ENCODE results near the gene ZNF32. TPM values are rescaled to one million over a fixed set of nuclear protein-coding genes. Genes with fewer than 3 reads are reported as not detected.

The ZNF32 gene
- polyA plus RNA-seq, 4 donors = 56.6 to 74.2 (median 69.1) TPM

DNA sequence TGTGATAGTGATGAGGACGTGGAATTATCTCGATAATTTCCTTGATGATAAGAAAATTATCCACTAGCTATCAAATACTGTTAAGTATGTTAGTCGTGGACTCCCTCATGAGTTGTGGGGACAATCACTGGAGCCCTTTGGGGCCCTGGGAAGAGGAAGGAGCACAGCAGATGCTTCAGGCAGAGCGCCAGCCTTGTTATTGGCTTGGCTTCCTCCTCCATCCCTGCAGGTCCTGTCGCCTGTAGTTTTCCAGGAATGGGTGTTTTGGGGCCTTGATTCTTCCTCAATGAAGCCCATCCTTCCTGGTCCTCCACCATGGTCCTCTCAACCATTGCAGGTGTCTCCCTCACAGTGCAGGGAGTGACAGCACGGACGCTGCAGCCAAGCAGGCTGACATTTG, 32.5 kb upstream of the ZNF32 start:
- DNase-seq (ENCODE audit: low read depth in 4 of 4, low spot score in 3 of 4) = no peak

DNA sequence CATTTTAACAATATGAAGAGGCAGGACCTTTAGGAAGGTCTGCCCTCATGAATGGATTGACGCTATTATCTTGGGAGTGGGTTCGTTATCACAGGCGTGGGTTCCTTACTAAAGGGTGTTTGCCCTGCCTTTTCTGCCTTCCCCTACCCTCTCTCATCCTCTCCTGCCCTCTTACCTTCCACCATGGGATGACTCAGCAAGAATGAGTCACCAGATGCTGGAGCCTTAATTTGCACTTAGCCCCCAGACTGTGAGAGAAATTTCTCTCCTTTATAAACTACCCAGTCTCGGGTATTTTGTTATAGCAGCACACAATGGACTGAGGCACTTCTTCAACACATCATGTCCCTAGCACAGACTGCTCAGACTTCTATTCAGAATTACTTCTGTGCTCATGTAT, 31.4 kb upstream of the ZNF32 start:
- no peak for DNase-seq (ENCODE audit: low read depth in 4 of 4, low spot score in 3 of 4)

DNA sequence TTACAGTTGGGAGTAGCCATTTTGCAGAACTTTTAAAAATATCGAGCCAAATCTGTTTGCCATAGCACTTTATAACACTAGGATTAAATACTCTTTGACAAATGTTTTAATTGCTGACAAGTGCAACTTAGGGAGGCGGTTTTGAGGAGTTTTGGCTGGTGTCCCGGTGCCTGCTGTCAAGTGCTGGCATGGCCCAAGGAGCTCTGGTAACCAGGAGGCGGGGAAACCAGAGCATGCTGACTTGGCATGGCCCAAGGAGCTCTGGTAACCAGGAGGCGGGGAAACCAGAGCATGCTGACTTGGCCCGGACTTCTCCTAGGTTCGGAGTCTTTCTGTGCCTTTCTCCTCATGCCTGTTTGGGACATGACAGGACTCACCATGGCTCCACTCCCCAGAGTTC, 30.8 kb upstream of the ZNF32 start:
- DNase-seq (ENCODE audit: low read depth in 4 of 4, low spot score in 3 of 4) = no peak

DNA sequence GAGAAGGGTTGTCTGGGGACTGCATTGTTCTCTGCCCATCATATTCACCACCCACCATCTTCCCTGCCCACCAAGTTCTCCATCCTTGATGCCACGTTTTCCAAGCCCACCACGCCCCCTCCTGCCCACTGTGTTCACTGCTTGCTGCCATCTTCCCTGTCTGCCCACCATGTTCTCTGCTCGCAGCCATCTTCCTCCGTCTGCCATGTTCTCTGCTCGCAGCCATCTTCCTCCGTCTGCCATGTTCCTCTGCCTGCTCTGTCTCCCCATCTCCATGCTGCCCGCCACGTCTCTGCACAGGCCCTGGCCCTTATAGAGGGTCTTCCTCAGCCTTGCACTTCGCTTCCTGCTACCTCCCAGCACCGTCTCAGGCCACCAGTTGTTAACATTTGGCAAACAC, 30.0 kb upstream of the ZNF32 start:
- DNase-seq (ENCODE audit: low read depth in 4 of 4, low spot score in 3 of 4) = no peak

GRCh38 chr10:43676901-43677300, 28.2 kb upstream of the ZNF32 start:
- no peak for DNase-seq (ENCODE audit: low read depth in 4 of 4, low spot score in 3 of 4)

- DNase-seq (ENCODE audit: low read depth in 4 of 4, low spot score in 3 of 4) = no peak
Measured at GRCh38 chr10:43676331-43676730, 27.6 kb upstream of the ZNF32 start.

GRCh38 chr10:43674553-43675210, 26.0 kb upstream of the ZNF32 start:
- no peak for DNase-seq (ENCODE audit: low read depth in 4 of 4, low spot score in 3 of 4)

GRCh38 chr10:43673471-43673870, 24.8 kb upstream of the ZNF32 start:
- DNase-seq (ENCODE audit: low read depth in 4 of 4, low spot score in 3 of 4) = no peak

GRCh38 chr10:43671659-43672531, 23.2 kb upstream of the ZNF32 start:
- peak in 2 of 4 donors; percentile 66 to 78 for DNase-seq (ENCODE audit: low read depth in 4 of 4, low spot score in 3 of 4)

DNA sequence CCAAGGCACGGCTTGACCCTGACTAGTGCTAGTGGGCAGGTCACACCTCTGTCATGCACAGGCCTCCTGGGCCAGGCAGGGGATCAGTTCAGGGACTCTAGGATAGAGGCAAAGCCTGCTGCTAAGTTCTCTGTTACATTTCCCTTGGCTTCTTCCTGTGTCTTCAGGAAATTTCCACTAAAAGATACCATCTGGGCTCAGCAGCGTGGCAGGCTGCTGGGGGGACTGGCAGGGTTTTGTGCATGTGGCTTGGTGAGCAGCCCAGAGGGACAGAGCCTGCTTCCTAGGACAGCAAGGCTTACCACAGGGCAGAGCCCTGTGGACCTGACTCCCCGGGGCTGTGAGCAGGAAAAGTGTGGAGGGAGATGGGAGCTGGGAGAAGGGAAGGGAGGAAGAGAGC, 20.7 kb upstream of the ZNF32 start:
- DNase-seq (ENCODE audit: low read depth in 4 of 4, low spot score in 3 of 4) = no peak

DNA sequence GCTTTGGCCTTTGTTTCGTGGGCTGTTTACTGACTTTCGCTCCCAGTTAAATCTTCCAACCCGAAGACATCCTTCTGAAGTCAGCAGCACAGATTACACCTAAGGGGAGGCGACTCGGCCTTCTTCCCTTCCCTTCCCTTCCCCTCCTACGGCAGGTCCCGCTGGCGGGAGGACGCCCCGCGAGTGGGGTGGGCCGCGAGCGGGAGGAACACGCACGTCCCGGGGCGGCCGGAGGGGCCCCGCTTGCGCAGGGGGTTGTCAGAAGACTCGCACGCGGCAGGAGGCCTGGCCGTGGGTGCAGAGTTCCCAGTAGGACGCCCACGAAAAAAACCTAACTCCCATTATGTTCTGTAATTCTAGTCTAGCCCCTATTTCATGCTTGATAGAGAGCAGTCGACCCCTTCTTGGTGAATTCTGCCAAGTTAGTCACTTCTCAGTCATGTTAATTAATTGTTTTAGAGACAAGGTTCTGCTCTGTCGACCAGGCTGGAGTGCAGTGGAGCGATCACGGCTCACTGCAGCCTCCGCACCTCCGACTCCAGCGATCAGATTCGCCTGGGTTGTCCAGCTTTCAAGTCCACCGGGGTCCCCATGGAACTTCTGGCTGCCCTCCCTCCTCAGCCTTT, 19.2 kb upstream of the ZNF32 start:
- DNase-seq (ENCODE audit: low read depth in 4 of 4, low spot score in 3 of 4) = no peak

DNA sequence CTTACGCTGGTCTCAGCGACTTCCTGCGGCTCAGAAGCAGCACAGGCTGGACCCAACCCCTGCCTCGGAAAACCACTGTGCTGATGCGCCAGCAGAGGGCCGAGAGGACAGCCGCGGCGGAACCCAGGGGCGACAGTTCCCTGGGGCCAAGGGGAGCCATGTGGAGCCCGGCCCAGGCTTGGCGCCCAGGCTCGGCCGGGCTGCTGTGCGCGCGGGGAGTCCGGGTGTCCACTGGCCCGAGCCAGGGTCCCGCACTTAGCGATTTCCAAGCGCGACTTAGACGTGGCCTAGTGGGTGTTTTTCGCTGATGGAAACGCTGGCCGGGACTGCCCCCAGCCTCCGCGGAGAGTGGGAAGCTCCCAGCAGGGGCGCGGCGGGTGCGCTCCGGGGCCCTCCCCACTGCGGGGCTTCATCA, 18.6 kb upstream of the ZNF32 start:
- DNase-seq (ENCODE audit: low read depth in 4 of 4, low spot score in 3 of 4) = no peak

- DNase-seq (ENCODE audit: low read depth in 4 of 4, low spot score in 3 of 4) = no peak
Measured at GRCh38 chr10:43666552-43666951, 17.9 kb upstream of the ZNF32 start.

DNA sequence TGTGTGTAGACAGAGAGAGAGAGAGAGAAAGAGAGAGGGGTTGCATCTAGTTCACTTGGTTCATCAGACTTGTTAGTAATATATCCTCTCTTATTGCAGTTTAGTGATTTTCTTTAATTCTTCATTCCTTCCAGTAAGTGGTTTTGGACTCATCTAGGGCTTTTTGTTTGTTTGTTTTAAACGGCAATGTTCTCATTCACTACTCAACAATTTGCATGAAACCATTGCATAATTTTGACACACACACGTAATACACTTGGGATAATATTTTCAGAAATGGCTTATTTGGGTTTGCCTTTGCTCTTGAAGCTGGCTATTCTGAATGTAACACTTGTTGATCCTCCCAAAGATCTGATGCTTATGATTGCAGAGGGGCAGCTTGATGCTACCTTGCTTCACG, 16.4 kb upstream of the ZNF32 start:
- no peak for DNase-seq (ENCODE audit: low read depth in 4 of 4, low spot score in 3 of 4)

DNA sequence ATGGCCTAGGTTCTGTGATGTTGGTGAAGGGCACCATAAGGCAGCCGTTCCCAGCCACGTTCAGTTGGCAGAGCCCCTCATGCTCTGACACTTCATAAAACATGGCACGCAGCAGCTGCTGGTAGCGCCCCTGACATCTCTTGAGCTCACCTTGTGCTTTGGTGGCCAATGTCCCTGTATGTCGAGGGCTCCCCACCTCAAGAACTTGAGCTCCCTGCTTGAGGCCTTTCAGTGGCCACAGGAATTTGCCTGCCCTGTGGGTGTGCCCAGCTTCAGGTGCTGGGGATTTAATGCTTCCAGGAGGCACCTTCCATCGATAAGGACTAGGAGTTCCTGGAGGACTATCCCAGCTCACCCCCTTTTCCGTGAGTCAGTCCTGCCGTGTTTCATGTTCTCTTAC, 9.5 kb upstream of the ZNF32 start:
- DNase-seq (ENCODE audit: low read depth in 4 of 4, low spot score in 3 of 4) = no peak

GRCh38 chr10:43655311-43655710, 6.6 kb upstream of the ZNF32 start:
- DNase-seq (ENCODE audit: low read depth in 4 of 4, low spot score in 3 of 4) = no peak

DNA sequence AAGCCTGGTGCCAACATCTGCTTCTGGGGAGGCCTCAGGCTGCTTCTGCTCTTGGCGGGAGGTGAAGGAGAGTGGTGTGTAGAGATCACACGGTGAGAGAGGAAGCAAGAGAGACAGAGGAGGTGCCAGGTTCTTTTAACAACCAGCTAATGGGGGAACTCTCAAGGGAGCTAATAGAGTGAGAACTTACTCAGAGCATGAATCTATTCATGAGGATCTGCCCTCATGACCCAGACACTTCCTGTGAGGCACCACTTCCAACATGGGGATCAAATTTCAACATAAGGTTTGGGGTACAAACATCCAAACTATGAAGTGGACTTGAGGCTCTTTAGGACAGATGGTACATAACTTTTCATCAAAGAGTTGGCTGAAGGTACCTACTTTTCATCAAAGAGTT, 5.1 kb upstream of the ZNF32 start:
- DNase-seq (ENCODE audit: low read depth in 4 of 4, low spot score in 3 of 4) = no peak

DNA sequence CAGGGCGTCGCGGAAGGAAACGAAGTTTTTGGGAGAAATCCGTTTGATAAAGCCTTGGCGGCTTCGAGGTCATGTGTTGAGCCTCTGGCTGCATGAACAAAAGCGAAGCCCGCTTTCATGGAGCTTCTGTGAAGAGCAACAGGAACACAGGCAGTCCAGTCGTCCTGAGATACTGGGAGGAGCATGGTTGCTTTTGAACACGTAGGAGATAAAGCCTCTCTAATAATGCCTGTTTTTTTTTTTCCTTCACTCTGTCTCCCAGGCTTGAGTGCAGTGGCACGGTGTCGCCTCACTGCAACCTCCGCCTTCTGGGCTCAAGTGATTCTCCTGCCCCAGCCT, 473 bp upstream of the ZNF32 start:
- DNase-seq (ENCODE audit: low read depth in 4 of 4, low spot score in 3 of 4) = no peak

DNA sequence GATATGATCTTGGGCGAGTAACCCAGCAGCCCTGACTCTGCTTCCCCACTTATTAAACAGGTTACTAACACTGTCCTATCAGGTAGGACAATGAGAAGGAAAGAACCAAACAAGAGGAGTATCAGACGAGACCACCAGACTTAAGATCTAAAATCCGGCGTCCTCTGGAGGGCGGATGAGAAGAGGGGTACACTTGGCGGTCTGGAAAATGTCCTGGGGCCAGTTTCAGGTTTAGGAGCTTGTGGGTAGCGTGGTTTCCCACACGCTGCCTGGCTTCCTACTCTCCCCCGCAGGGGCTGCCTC, 635 bp downstream of the ZNF32 start:
- DNase-seq (ENCODE audit: low read depth in 4 of 4, low spot score in 3 of 4) = no peak

GRCh38 chr10:43647576-43647975, 1.1 kb downstream of the ZNF32 start:
- DNase-seq (ENCODE audit: low read depth in 4 of 4, low spot score in 3 of 4) = no peak

DNA sequence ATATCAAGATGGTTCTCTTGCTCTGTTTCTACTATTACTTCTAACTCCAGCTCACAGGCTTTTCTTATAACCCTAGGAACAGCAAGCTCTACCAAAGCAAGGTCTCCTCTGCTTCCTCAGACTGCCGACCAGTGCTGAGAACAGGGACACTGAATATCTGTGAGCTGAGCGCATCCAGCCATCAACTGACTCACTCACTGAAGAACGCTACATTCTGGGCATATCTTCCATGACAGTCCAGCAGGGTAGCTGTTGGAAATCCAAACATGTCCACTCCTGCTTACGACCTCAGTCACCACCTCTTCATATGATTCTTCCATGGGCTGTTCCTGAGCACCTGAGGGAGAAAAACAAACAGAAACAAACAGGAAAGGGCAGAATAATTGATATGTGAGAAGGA, 2.8 kb downstream of the ZNF32 start:
- DNase-seq (ENCODE audit: low read depth in 4 of 4, low spot score in 3 of 4) = no peak

DNA sequence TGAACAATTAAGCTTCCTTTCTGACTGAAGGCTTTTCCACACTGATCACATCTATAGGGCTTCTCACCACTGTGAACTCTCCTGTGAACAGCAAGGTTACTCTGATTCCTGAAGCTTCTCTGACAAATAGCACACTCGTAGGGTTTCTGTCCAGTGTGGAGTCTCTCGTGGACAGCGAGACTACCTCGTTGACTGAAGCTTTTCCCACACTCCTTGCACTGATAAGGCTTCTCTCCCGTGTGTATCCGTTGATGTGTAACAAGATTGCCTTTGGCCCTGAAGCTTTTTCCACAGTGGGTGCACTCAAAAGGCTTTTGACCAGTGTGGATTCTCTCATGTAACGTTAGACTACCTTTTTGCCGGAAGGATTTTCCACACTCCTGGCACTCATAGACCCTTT, 4.4 kb downstream of the ZNF32 start:
- no peak for DNase-seq (ENCODE audit: low read depth in 4 of 4, low spot score in 3 of 4)

Measured in right renal pelvis (tissue), 4 donors.